ENCODE results near the gene RXRA.

Gene RXRA

GRCh38 chr9:134469041-134469875, 143.0 kb downstream of the RXRA start:
- H3K4me3 ChIP-seq = no peak overlapping the region
- H3K27ac ChIP-seq = peak overlapping the region; percentile 29 to 72
- TF ChIP-seq, protein P1, sequence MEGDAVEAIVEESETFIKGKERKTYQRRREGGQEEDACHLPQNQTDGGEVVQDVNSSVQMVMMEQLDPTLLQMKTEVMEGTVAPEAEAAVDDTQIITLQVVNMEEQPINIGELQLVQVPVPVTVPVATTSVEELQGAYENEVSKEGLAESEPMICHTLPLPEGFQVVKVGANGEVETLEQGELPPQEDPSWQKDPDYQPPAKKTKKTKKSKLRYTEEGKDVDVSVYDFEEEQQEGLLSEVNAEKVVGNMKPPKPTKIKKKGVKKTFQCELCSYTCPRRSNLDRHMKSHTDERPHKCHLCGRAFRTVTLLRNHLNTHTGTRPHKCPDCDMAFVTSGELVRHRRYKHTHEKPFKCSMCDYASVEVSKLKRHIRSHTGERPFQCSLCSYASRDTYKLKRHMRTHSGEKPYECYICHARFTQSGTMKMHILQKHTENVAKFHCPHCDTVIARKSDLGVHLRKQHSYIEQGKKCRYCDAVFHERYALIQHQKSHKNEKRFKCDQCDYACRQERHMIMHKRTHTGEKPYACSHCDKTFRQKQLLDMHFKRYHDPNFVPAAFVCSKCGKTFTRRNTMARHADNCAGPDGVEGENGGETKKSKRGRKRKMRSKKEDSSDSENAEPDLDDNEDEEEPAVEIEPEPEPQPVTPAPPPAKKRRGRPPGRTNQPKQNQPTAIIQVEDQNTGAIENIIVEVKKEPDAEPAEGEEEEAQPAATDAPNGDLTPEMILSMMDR (IDR thresholded peaks at IDR 0.05) = no peak
- no peak for DNase-seq (ENCODE audit: low spot score)

DNA sequence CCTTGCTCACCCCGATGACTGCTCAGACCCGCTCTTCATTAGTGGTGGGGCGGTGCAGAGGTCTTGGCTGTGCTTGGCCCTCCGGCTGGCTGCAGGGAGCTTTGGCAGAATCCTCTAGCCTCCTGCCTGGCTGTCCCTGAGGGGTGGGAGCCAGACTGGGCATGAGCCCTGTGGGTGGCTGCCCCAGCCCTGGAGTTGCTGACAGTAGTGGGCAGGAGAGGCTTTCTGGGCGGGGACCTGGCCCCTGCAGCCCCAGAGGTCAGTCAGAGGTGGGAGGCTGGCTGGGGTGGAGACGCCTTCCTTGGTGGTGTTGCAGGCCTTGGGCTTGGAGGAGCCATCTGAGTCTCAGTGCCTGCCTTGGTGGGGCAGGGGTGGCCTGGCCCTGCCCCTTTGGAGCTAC, 146.0 kb downstream of the RXRA start:
- H3K27ac ChIP-seq = no peak overlapping the region
- DNase-seq (ENCODE audit: low spot score) = no peak

DNA sequence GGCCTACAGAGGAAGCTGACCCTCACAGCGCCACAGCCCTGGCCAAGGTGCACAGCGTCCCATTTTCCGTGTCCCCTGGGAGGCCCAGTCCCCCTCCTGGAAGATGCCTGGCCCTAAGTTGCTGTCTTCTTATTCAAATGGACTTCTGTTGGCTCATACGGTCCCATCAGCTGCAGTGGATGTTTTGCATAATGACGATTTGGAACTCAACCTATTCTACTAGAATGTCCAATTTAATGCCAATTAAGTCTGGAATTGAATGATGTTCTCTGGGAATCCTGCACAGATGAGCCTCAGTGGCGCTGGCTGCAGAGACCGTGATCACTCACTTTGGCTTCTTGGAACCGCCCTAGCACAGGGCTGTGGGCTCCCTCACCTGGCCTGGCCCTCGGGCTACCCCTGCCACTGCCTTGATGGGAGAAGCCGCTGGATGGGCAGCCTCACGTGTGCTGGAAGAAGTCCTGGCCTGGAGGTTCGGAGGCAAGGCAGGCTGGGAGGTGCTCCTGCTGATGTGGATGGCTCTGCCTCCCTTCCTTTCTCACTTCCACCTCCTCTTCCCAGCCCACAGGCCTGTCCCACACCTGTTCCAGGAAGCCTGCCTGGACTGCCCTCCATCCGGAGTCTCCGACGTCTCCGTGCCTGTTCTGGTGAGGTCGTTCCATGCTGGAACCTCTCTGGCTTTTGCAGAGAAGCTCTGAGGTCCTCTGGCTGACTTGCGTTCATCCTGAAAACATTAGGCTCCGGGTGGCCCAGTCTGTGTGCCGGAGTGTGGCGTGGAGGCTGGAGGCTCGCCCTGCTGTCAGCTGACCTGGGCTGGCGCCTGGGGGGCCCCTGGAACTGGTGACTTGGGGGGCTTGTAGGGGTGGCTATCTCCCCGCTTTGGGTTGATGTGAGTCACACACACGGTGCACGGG, 147.1 kb downstream of the RXRA start:
- H3K27ac ChIP-seq = peak overlapping the region; percentile 24 to 79
- peak overlapping the region; percentile 6 for H3K4me3 ChIP-seq
- DNase-seq (ENCODE audit: low spot score) = no peak
- TF ChIP-seq, protein P1 (IDR thresholded peaks at IDR 0.05) = no peak

More for the DNA sequence above, 146.0 kb downstream of the RXRA start:
- TF ChIP-seq, protein P1 (IDR thresholded peaks at IDR 0.05) = no peak
- no peak overlapping the region for H3K4me3 ChIP-seq

GRCh38 chr9:134474055-134474370, 147.8 kb downstream of the RXRA start:
- TF ChIP-seq, protein P1 (IDR thresholded peaks at IDR 0.05) = no peak
- no peak for DNase-seq (ENCODE audit: low spot score)
- peak overlapping the region; percentile 24 to 79 for H3K27ac ChIP-seq
- peak overlapping the region; percentile 6 for H3K4me3 ChIP-seq

GRCh38 chr9:134475011-134475790, 148.9 kb downstream of the RXRA start:
- TF ChIP-seq, protein P1 (IDR thresholded peaks at IDR 0.05) = no peak
- no peak for DNase-seq (ENCODE audit: low spot score)
- no peak overlapping the region for H3K4me3 ChIP-seq
- peak overlapping the region in 1 of 2 donors; percentile 79 for H3K27ac ChIP-seq

GRCh38 chr9:134476272-134476941, 150.2 kb downstream of the RXRA start:
- H3K27ac ChIP-seq = peak overlapping the region in 1 of 2 donors; percentile 50
- no peak for DNase-seq (ENCODE audit: low spot score)
- TF ChIP-seq, protein P1 (IDR thresholded peaks at IDR 0.05) = no peak

More at GRCh38 chr9:134476272-134476941, 150.2 kb downstream of the RXRA start:
- no peak overlapping the region for H3K4me3 ChIP-seq

All from coronary artery (tissue), 2 donors.